HG02642 (cell line): ENCODE results near the gene EXOC4.

Experiments used
- ATAC-seq: cut with Tn5 transposase; IDR thresholded peaks from one replicate; pipeline ENCODE4 v1.9.1; 2021; ENCODE audit warnings: mild to moderate bottlenecking; ENCODE audit not compliant: unreplicated experiment, poor library complexity

Gene EXOC4

GRCh38 chr7:133556553-133556952 lies 303.7 kb downstream of the EXOC4 start:
- ATAC-seq: no peak

GRCh38 chr7:133560900-133561299 lies 308.0 kb downstream of the EXOC4 start:
- ATAC-seq: no peak

GRCh38 chr7:133561396-133561795 lies 308.5 kb downstream of the EXOC4 start:
- no peak for ATAC-seq

GRCh38 chr7:133562621-133563020 lies 309.7 kb downstream of the EXOC4 start:
- no peak for ATAC-seq

- no peak for ATAC-seq
These were observed 310.4 kb downstream of the EXOC4 start for GRCh38 chr7:133563251-133563650.

GRCh38 chr7:133564484-133564883 lies 311.6 kb downstream of the EXOC4 start:
- no peak for ATAC-seq

- no peak for ATAC-seq
These were observed 315.7 kb downstream of the EXOC4 start for GRCh38 chr7:133568544-133568943.

GRCh38 chr7:133570321-133570720 lies 317.4 kb downstream of the EXOC4 start:
- ATAC-seq: no peak

- no peak for ATAC-seq
These were observed 318.2 kb downstream of the EXOC4 start for GRCh38 chr7:133571076-133571475.

GRCh38 chr7:133572087-133572486 lies 319.2 kb downstream of the EXOC4 start:
- ATAC-seq: no peak

- ATAC-seq: no peak
These were observed 320.0 kb downstream of the EXOC4 start for GRCh38 chr7:133572843-133573242.

- no peak for ATAC-seq
These were observed 320.8 kb downstream of the EXOC4 start for GRCh38 chr7:133573554-133574265.

- no peak for ATAC-seq
These were observed 323.0 kb downstream of the EXOC4 start for GRCh38 chr7:133575726-133576440.

- ATAC-seq: no peak
These were observed 323.8 kb downstream of the EXOC4 start for GRCh38 chr7:133576612-133577168.

- no peak for ATAC-seq
These were observed 330.1 kb downstream of the EXOC4 start for GRCh38 chr7:133582766-133583523.

GRCh38 chr7:133583545-133584171 lies 330.8 kb downstream of the EXOC4 start:
- ATAC-seq: no peak

GRCh38 chr7:133584956-133585668 lies 332.2 kb downstream of the EXOC4 start:
- no peak for ATAC-seq

GRCh38 chr7:133586253-133586652 lies 333.4 kb downstream of the EXOC4 start:
- no peak for ATAC-seq

GRCh38 chr7:133587903-133588302 lies 335.0 kb downstream of the EXOC4 start:
- ATAC-seq: no peak

GRCh38 chr7:133590795-133591194 lies 337.9 kb downstream of the EXOC4 start:
- ATAC-seq: no peak
